Activated T-cell treated with anti-CD3 and anti-CD28 coated beads, Interleukin-2, amount 50 U/mL, for 4 hours (primary cell): Measurements from ENCODE around the gene TSC2. TPM values are rescaled to one million over a fixed set of nuclear protein-coding genes. Genes with fewer than 3 reads are reported as not detected.
A peak's percentile ranks its signal among the peaks of the same experiment; 100 is the strongest.
"Not testable (repeated sequence)": the region's sequence is repeated elsewhere in the genome, so short reads cannot be mapped to it uniquely, and the experiment has no call there.

ENCODE experiments used
- ATAC-seq, 2 donors: fragments of 200-7000 bp; cut with Tn5 transposase; one replicate each; pipeline ENCODE4 v1.10.0; 2021
- DNase-seq: peaks from one replicate; pipeline ENCODE4 v3.0.0-alpha.2; 2020
- H3K27me3 Mint-ChIP-seq: one replicate; pipeline ENCODE4 v1.8.0; 2021; ENCODE audit warnings: low read depth, mixed read lengths
- H3K36me3 Mint-ChIP-seq: one replicate; pipeline ENCODE4 v1.8.0; 2022; ENCODE audit warnings: mixed read lengths; ENCODE audit not compliant: insufficient read depth
- H3K4me1 Mint-ChIP-seq: one replicate; pipeline ENCODE4 v1.8.0; 2021; ENCODE audit warnings: low read depth, mixed read lengths
- H3K4me3 Mint-ChIP-seq: one replicate; pipeline ENCODE4 v1.8.0; 2021; ENCODE audit warnings: mild to moderate bottlenecking, moderate library complexity, mixed read lengths
- H3K9me3 Mint-ChIP-seq: one replicate; pipeline ENCODE4 v1.8.0; 2021; ENCODE audit warnings: mixed read lengths
- total RNA-seq, 3 donors: library from RNA; stranded (reverse); gene quantifications; one replicate each; pipeline ENCODE4 v1.2.1, GENCODE V29; 2021

The TSC2 gene
- total RNA-seq, 3 donors from 2014 or later: 87.6 to 98.0 (median 94.5) TPM

DNA sequence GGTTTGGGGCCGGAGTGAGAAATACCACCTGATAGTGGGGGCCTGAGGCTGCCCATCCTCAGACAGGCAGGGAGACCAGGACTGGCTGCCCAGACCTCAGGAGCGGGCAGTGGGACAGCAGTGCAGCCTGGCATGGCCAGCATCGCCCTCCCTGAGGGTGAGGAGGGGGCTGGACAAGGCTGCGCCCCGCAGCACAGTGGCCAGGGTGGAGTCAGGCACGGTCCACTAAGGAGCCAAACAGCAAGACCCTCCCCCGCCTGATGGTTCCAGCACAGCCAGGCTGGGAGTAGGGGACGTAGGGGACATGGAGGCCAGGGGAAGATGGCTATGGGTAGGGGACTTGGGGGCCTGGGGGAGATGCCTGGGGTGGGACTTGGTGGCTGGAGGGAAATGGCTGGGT lies 41.5 kb upstream of the TSC2 start:
- peaks cover 36% of the 10 kb centered on the region for H3K4me1 Mint-ChIP-seq
- no peak for DNase-seq
- peak overlapping the region; percentile 25 for H3K4me3 Mint-ChIP-seq

DNA sequence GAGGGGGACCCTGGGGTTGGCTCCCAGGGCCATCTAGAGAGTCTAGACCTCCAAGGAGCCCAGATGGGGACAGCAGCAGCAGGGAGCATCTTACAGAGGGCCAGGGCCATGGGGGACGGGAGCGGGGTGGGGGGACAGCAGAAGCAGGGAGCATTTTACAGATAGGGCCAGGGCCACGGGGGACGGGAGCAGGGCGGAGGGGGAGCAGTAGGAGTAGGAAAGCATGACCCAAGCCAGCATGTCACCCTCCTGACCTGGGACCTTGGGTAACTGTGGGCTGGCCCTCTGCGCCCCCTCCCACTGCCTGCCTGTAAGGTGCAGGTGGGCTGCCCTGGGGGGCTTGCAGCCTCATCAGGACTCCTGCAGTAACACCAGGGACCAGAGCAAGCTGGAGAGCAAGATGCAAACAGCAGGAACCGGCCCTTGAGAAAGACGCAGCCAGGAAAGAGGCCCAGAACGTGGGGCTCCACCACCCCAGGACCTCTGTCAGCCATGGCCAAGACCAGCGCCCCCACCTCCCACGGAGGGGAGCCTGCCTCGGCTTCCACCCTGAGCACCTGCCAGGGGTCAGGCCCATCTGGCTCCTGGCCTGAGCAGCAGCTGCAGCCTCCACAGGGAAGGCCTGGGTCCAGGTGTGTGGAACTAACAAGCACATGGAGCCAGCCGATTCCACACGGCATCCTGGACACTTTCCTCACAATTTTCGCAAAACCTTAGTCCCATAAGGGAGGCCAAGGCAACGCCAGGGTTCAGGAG lies 40.5 kb upstream of the TSC2 start:
- Mint-ChIP-seq H3K27me3 (no peaks in the 10 kb centered on the region), H3K36me3 (peaks cover 14% of the 10 kb centered on the region), H3K4me1 (peaks cover 36% of the 10 kb centered on the region), H3K9me3 (no peaks in the 10 kb centered on the region), H3K4me3 (peak overlapping the region; percentile 92)
- DNase-seq (no peak), ATAC-seq (no peak)

More for the DNA sequence above, 41.5 kb upstream of the TSC2 start:
- no peak for ATAC-seq
- Mint-ChIP-seq H3K36me3 (peaks cover 16% of the 10 kb centered on the region), H3K27me3 (no peaks in the 10 kb centered on the region), H3K9me3 (no peaks in the 10 kb centered on the region)

DNA sequence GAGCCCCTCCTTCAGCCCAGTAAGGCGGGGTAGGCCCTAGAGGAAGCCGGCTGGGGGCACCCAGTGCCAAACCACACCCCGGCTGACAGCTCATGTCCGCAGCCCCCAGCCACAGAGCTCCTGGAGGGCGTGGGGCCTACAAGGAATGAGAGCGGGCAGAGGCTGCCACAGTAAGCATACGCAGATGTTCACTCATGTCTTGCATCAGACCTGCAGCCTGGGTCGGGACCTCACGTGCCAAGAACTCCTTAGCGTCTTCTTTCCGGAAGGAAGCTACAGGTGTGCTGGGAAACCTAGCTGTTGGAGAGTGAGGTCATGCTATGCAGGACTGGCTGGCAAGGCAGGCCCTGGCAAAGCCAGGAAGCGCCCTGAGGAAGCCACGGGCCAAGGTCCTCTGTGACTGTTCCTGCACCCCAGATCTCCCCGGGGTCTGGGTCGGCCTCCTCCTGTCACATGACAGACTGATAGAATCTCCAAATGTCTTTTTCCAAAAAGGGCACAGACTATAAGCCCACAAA lies 39.7 kb upstream of the TSC2 start:
- H3K4me3 Mint-ChIP-seq: peak overlapping the region; percentile 92
- peaks cover 36% of the 10 kb centered on the region for H3K4me1 Mint-ChIP-seq
- ATAC-seq (no peak), DNase-seq (no peak)
- H3K27me3 Mint-ChIP-seq: no peaks in the 10 kb centered on the region
- H3K9me3 Mint-ChIP-seq: no peaks in the 10 kb centered on the region
- H3K36me3 Mint-ChIP-seq: peaks cover 11% of the 10 kb centered on the region

DNA sequence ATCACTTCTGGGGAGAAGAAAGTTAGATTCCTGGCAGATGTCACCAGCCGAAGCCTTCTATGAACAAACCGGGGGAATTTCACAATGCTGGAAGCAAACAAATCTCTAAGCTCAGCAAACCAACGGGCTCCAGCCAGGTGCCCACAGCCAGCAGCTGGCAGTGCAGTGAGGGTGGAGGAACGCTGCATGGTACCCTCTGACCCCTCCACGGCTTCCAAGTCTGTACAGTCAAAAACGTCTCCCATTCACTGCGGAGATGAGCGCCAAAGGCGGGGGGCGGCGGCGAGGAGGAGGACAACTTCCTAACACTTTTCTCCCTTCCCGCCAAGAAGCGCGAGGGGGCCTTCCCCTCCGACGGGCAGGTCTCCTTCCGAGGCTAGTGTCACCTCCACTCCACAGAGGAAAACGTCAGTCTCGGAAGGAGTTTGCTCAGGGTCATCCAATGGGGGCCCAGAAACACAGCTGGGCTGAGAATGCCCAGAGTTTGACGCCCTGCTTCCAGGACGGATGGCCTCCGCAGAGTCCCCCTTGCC lies 39.1 kb upstream of the TSC2 start:
- peaks cover 36% of the 10 kb centered on the region for H3K4me1 Mint-ChIP-seq
- DNase-seq (no peak), ATAC-seq (peak; percentile 6 to 8)

DNA sequence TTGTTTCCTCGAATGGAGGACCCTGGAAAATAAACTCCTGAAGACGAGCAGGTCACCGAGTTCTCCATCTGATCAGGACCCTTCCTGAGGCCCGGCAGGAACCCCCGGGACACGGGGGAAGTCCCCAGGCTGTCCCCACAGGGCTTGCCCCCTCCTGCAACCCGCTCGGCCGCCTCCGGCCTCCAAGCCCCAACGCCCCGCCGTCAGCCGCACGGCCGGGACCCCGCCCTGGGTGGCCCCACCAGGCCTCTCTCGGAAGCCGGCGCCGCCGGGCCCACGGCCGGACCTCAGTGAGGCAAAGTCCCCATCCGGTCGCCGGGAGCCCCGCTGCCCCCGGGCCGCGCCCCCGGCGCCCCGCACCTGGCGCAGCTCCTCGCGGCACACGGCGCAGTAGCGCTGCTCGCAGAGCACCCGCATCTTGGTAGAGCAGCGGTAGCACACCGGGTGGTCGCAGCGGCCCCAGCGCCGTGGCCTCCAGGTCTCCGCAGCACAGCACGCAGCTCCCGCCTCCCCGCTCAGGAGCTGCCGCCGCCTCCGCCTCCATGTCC lies 38.5 kb upstream of the TSC2 start:
- DNase-seq (no peak), ATAC-seq (peak; percentile 36 to 45)
- peaks cover 11% of the 10 kb centered on the region for H3K36me3 Mint-ChIP-seq
- H3K27me3 Mint-ChIP-seq: no peaks in the 10 kb centered on the region
- H3K4me1 Mint-ChIP-seq: peaks cover 36% of the 10 kb centered on the region
- no peaks in the 10 kb centered on the region for H3K9me3 Mint-ChIP-seq
- peak overlapping the region; percentile 92 for H3K4me3 Mint-ChIP-seq

More for the DNA sequence above, 39.1 kb upstream of the TSC2 start:
- Mint-ChIP-seq H3K36me3 (peaks cover 11% of the 10 kb centered on the region), H3K4me3 (peak overlapping the region; percentile 92), H3K9me3 (no peaks in the 10 kb centered on the region), H3K27me3 (no peaks in the 10 kb centered on the region)

DNA sequence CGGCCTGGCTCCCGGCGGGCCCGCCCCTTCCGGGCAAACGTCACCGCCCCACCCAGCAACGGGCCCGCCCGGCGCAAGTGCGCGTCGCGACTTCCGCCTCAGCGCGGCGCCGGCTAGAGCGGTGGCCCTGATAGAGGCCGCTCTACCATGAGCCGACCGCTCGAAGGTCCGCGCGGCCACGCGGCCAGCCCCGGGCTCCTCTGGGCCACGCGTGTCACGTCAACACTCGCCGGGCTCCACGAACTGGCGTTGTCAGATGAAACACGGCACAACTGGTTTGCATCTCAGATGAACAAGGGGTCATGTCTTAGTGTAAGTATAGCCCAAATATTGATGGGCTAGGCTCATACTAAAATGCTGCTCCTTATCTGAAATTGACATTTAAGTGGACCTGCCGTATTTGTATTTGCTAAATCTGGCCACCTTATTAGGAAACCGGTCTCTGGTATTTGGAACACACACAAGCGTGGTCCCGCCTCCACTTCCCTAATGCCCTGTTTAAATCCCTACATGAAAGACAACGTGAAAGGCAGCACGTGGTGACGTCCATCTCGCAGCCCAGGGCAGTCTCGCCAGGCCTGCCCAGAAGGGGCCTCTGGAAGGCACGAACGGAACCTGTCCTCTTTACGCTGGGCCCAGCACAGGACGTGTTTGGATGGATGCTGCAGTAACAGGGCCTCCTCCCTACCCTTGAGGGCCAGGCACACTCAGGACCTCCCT lies 37.8 kb upstream of the TSC2 start, which contains the start of gene ZNF598:
TSS of gene ZNF598 (minus strand) at position 31 of the 720 bp plus-strand sequence.
- Mint-ChIP-seq H3K4me3 (peak within 1 kb of the TSS; percentile 94), H3K9me3 (no peaks in the 10 kb centered on the region), H3K4me1 (peaks cover 35% of the 10 kb centered on the region), H3K27me3 (no peaks in the 10 kb centered on the region), H3K36me3 (peaks cover 11% of the 10 kb centered on the region)
- peak; percentile 76 for DNase-seq
- peak; percentile 95 to 96 for ATAC-seq

DNA sequence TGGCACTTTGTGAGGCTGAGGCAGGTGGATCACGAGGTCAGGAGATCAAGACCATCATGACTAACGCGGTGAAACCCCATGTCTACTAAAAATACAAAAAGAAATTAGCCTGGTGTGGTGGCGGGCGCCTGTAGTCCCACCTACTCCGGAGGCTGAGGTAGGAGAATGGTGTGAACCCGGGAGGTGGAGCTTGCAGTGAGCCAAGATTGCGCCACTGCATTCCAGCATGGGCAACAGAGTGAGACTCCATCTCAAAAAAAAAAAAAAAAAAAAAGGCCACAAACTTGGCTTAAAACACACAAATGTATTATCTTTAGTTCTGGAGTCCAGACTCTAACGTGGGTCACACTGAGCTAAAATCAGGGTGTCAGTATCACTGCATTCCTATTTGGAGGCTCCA lies 36.1 kb upstream of the TSC2 start:
- H3K27me3 Mint-ChIP-seq, H3K36me3 Mint-ChIP-seq, ATAC-seq, H3K9me3 Mint-ChIP-seq, DNase-seq, H3K4me3 Mint-ChIP-seq: not testable (repeated sequence)
- H3K4me1 Mint-ChIP-seq: peaks cover 28% of the 10 kb centered on the region

DNA sequence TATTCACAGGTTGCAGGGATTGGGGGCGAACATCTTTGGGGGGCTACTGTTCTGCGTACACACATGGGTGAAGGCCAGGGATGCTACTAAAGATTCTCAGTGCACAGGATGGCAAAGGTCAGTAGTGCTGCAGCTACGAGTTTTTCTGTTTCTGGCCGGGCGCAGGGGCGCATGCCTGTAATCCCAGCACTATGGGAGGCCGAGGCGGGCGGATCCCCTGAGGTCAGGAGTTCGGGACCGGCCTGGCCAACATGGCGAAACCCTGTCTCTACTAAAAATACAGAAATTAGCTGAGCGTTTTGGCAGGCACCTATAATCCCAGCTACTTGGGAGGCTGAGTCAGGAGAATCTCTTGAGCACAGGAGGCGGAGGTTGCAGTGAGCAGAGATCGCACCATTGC lies 34.3 kb upstream of the TSC2 start:
- no peak for DNase-seq
- Mint-ChIP-seq H3K4me1 (peaks cover 10% of the 10 kb centered on the region), H3K4me3 (no peak overlapping the region), H3K9me3 (no peaks in the 10 kb centered on the region), H3K36me3 (peaks cover 4% of the 10 kb centered on the region), H3K27me3 (peaks cover 3% of the 10 kb centered on the region)
- ATAC-seq: no peak

DNA sequence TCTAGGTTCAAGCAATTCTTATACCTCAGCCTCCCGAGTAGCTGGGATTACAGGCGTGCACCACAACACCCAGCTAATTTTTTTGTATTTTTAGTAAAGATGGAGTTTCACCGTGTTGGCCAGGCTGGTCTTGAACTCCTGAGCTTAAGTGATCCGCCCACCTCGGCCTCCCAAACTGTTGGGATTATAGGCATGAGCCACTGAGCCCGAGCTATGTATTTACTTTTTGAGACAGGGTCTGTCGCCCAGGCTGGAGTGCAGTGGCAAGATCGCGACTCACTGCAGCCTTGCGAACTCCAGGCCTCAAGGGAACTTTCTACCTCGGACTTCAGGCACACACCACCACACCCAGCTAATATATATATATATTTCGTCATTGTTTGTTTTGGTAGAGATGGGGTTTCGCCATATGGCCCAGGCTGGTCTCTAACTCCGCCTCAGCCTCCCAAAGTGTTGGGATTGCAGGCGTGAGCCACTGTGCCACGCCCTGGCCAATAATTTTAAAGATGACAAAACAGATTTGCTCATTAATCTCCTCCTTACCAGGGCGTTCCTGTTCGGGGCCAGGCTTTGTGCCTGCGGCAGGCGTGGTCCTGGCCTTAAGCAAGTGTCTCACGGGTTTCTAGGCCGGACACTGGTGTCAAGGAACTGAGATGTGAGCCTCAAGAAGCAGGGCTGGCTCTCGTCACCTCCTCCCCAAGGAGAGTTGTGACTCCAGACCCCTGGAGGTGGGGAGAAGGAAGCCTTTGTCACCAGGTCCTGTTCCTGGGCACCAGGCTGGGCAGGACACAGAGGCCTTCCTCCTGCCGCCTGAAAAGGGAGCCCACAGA lies 32.5 kb upstream of the TSC2 start:
- Mint-ChIP-seq H3K36me3 (no peaks in the 10 kb centered on the region), H3K4me3 (no peak overlapping the region), H3K27me3 (peaks cover 12% of the 10 kb centered on the region), H3K9me3 (no peaks in the 10 kb centered on the region), H3K4me1 (peaks cover 2% of the 10 kb centered on the region)
- ATAC-seq (no peak), DNase-seq (no peak)

DNA sequence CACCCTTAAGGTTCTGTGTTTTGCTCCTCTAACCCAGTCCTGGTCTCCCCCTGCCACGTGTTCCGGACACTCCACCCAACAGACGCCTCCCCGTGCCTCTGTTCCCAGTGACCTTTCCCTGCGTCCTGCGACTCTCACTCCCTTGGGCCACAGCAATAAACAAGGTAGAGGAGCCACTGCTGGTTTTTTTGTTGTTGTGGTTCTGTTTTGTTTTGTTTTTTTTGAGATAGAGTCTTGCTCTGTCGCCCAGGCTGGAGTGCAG lies 31.9 kb upstream of the TSC2 start:
- Mint-ChIP-seq H3K9me3 (no peaks in the 10 kb centered on the region), H3K4me3 (no peak overlapping the region)
- no peak for DNase-seq

DNA sequence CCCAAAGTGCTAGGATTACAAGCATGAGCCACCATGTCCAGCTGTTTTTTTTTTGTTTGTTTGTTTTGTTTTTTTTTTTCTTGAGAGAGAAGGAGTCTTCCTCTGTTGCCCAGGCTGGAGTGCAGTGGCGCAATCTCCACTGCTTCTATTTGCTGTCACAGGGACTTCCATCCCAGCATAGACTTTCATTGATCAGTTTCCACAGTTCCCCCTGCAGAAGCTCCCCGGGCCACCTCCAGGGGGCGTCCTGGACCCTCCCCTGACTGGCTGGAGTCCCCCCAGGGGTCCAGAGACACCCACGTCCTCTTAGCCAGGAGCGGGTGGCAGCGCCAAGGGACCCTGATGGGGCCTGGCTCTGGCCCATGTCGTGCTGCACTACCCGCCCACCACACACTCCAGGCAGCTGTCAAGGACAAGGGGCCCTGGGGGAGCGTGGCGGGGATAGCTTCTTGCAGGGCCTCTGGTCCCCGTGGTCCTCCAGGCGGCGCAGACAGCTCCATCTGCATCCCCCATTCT lies 31.3 kb upstream of the TSC2 start:
- no peak overlapping the region for H3K4me3 Mint-ChIP-seq
- peaks cover 21% of the 10 kb centered on the region for H3K27me3 Mint-ChIP-seq
- H3K9me3 Mint-ChIP-seq: no peaks in the 10 kb centered on the region
- DNase-seq: no peak
- H3K36me3 Mint-ChIP-seq: no peaks in the 10 kb centered on the region
- ATAC-seq: no peak
- peaks cover 4% of the 10 kb centered on the region for H3K4me1 Mint-ChIP-seq

More for the DNA sequence above, 31.9 kb upstream of the TSC2 start:
- ATAC-seq: no peak
- Mint-ChIP-seq H3K36me3 (no peaks in the 10 kb centered on the region), H3K27me3 (peaks cover 17% of the 10 kb centered on the region), H3K4me1 (peaks cover 4% of the 10 kb centered on the region)

DNA sequence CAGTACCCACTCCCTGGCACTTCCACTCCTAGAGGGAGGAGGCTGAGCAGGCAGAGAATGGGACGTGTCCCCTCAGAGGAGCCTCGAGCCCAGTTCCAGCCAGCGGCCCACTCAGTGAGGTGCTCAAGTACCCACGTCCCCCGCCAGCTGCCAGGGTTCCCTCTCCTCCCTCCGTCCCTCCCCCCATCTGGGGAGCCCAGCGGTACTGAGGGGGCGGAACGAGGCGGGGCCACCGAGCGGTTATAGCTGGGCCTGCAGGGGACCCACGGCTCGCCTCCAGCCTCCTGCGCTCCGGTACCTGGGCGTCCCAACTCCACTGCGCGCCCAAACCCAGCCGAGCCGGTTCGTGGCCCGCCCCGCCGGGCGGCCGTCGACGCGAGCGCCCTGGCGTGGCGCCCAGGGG lies 28.3 kb upstream of the TSC2 start, which contains the start of gene NPW:
TSS of gene NPW (plus strand) at position 268 of the 403 bp plus-strand sequence.
- Mint-ChIP-seq H3K4me3 (peak within 1 kb of the TSS; percentile 53), H3K36me3 (no peaks in the 10 kb centered on the region), H3K4me1 (peaks cover 14% of the 10 kb centered on the region), H3K27me3 (peaks cover 35% of the 10 kb centered on the region), H3K9me3 (no peaks in the 10 kb centered on the region)
- ATAC-seq (peak in 1 of 2 donors; percentile 27), DNase-seq (no peak)

DNA sequence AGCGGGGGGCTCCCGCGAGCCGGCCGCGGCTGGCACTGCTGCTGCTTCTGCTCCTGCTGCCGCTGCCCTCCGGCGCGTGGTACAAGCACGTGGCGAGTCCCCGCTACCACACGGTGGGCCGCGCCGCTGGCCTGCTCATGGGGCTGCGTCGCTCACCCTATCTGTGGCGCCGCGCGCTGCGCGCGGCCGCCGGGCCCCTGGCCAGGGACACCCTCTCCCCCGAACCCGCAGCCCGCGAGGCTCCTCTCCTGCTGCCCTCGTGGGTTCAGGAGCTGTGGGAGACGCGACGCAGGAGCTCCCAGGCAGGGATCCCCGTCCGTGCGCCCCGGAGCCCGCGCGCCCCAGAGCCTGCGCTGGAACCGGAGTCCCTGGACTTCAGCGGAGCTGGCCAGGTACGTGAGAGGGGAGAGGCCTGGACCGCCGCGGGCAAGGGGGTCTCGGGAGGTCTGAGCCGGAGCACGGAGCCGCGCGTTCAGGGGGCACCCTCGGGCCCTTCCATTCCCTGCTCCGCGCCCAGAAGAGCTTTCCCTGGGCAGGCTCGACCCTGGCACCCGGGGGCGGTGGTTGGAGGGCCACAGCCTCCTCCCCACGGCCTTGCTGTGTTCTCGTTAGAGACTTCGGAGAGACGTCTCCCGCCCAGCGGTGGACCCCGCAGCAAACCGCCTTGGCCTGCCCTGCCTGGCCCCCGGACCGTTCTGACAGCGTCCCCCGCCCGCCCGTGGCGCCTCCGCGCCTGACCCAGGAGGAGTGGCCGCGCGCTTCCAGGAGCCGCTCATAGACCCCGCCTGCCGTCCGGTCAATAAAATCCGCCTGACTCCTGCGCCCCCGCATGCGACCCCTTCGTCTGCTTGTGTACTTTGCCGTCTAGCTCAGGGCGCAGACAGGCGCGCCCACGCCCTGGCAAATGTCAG lies 27.6 kb upstream of the TSC2 start:
- no peak for DNase-seq

More for the DNA sequence above, 27.6 kb upstream of the TSC2 start:
- peak in 1 of 2 donors; percentile 5 for ATAC-seq
- Mint-ChIP-seq H3K27me3 (peaks cover 35% of the 10 kb centered on the region), H3K4me3 (peak overlapping the region; percentile 53), H3K9me3 (no peaks in the 10 kb centered on the region), H3K36me3 (no peaks in the 10 kb centered on the region), H3K4me1 (peaks cover 14% of the 10 kb centered on the region)
